Tibial artery (tissue), 4 donors: ENCODE data around the gene HTR3B.
A peak's percentile ranks its signal among the peaks of the same experiment; 100 is the strongest.

ENCODE experiments used
- DNase-seq, 2 donors: peaks; one replicate each; pipeline ENCODE4 v3.0.0-alpha.2; 2019
- H3K27ac ChIP-seq, 2 donors: fragments of 200-600 bp; sonication (generic) in 1 of 2; 1 replicate in 1 of 2; 2 replicates in 1 of 2; pipeline ENCODE4 v1.5.1; 2018 to 2019; ENCODE audit warnings: mild to moderate bottlenecking in 1 of 2
- H3K27me3 ChIP-seq, 2 donors: fragments of 200-600 bp; sonication (generic) in 1 of 2; one replicate each; pipeline versions ENCODE4 v1.5.1 to v1.6.0; 2016 to 2019
- H3K36me3 ChIP-seq, 3 donors: fragments of 200-600 bp; sonication (generic) in 2 of 3; one replicate each; pipeline ENCODE4 v1.5.1; 2016 to 2019; ENCODE audit warnings: mild to moderate bottlenecking in 2 of 3
- H3K4me1 ChIP-seq, 4 donors: fragments of 200-600 bp; sonication (generic) in 2 of 4; 1 replicate in 3 of 4; 2 replicates in 1 of 4; pipeline ENCODE4 v1.5.1; 2016 to 2019
- H3K4me3 ChIP-seq, 2 donors: fragments of 200-600 bp; sonication (generic) in 1 of 2; 1 replicate in 1 of 2; 2 replicates in 1 of 2; pipeline ENCODE4 v1.5.1; 2018 to 2019; ENCODE audit warnings: mild to moderate bottlenecking in 2 of 2
- H3K9me3 ChIP-seq, 3 donors: fragments of 200-600 bp; sonication (generic) in 1 of 3; one replicate each; pipeline ENCODE4 v1.5.1; 2016 to 2019
- CTCF ChIP-seq, 2 experiments: fragments of 200-600 bp in 1 of 2; fragments of 450-650 bp in 1 of 2; IDR thresholded peaks; one replicate each; pipeline ENCODE4 v1.5.1; 2017 to 2019; ENCODE audit warnings: antibody characterized with exemption in 2 of 2, mild to moderate bottlenecking in 1 of 2, moderate library complexity in 1 of 2
- intact Hi-C: fragments of 100-400 bp; cut with DNase I; formaldehyde crosslinking; loops from one replicate; pipeline ENCODE4 v1.15.0; 2023; ENCODE audit warnings: low total_unique reads

HTR3B gene

DNA sequence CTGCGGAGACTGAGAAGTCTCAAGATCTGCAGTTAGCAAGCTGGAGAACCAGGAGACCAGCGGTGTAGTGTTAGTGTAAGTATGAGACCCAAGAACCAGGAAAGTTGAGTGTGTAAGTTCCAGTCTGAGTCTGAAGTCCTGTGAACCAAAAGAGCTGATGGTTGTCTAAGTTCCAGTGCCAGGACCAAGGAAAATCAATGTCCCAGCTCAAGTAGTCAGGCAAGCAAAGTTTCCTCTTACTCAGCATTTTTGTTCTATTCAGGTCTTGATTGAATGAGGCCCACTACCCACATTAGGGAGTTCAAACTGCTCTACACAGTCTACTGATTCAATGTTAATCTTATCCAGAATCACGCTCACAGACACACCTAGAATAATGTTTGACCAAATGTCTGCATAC, 40.2 kb upstream of the HTR3B start:
- no peak for TF ChIP-seq CTCF (IDR thresholded peaks at IDR 0.05)
- no peaks in the 10 kb centered on the region for H3K27me3 ChIP-seq
- DNase-seq, result no peak
- no peak overlapping the region for H3K4me3 ChIP-seq
- H3K4me1 ChIP-seq, result no peaks in the 10 kb centered on the region
- no peaks in the 10 kb centered on the region for H3K9me3 ChIP-seq
- H3K27ac ChIP-seq, result no peak overlapping the region
- intact Hi-C loops, result no loop called here
- H3K36me3 ChIP-seq, result peaks cover 0 to 4% (median 0%) of the 10 kb centered on the region in 3 donors

DNA sequence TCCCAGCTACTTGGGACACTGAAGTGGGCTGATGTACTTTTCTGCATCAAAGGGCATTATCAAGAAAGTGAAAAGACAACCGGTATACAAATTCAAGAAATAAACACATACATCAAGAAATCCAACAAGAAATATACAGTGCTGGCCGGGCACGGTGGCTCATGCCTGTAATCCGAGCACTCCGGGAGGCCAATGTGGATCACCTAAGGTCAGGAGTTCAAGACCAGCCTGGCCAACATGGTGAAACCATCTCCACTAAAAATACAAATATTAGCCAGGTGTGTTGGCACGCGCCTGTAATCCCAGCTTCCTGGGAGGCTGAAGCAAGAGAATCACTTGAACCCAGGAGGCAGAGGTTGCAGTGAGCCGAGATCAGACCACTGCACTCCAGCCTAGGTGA, 38.7 kb upstream of the HTR3B start:
- Histone ChIP-seq H3K4me3 (no peak overlapping the region), H3K27me3 (no peaks in the 10 kb centered on the region), H3K27ac (no peak overlapping the region), H3K4me1 (peaks cover 0 to under 1% (median 0%) of the 10 kb centered on the region in 4 donors), H3K9me3 (no peaks in the 10 kb centered on the region), H3K36me3 (peaks cover 0 to 4% (median 0%) of the 10 kb centered on the region in 3 donors)
- DNase-seq, result no peak
- TF ChIP-seq CTCF (IDR thresholded peaks at IDR 0.05), result no peak
- intact Hi-C loops, result no loop called here

DNA sequence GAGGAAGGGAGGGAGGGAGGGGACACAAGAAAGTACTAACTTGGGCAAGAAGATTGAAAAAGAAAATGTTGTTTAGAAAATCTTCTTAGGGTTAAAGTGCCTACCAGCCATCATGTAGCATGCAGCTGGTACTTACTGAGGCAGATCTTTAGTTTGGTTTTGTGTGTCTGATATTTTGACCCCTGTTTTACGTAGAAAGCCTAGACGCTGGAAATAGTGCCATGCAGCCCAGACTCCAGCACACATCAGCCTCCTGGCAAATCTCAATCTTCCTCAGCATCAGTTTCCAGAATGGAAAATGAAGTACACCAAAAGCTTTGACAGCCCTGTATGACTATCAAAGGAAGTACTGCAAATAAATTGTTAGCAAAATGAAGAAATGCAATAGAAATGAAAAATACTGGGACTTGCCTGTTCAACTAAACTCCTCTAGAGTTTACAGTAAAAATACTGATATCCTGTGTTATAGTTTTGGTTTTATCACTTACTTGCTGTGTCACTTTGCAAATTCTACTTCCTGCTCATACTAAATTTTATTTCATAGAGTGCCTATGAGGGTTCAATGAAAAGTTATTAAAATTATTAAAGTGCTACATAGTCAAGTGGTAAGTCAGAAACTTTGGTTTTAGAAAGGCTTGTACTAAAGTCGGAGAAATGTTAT, 36.6 kb upstream of the HTR3B start:
- Histone ChIP-seq H3K4me1 (peaks cover 0 to 18% (median 5%) of the 10 kb centered on the region in 4 donors), H3K9me3 (no peaks in the 10 kb centered on the region), H3K36me3 (peaks cover 0 to 4% (median 0%) of the 10 kb centered on the region in 3 donors), H3K27ac (no peak overlapping the region), H3K27me3 (no peaks in the 10 kb centered on the region), H3K4me3 (no peak overlapping the region)
- no peak for TF ChIP-seq CTCF (IDR thresholded peaks at IDR 0.05)
- intact Hi-C loops, result no loop called here
- DNase-seq, result no peak

- H3K4me1 ChIP-seq, result peaks cover 0 to 38% (median 14%) of the 10 kb centered on the region in 4 donors
- no peak overlapping the region for H3K4me3 ChIP-seq
- no peak for TF ChIP-seq CTCF (IDR thresholded peaks at IDR 0.05)
- H3K27ac ChIP-seq, result no peak overlapping the region
- no peak for DNase-seq
- H3K36me3 ChIP-seq, result peaks cover 0 to 4% (median 0%) of the 10 kb centered on the region in 3 donors
- intact Hi-C loops, result loop anchor here (10.0 kb wide), 1 partner anchor 97 kb away; the partner anchor contains the start of genes CLDN25 and ZW10
- no peaks in the 10 kb centered on the region for H3K27me3 ChIP-seq
- H3K9me3 ChIP-seq, result no peaks in the 10 kb centered on the region
These were observed 33.3 kb upstream of the HTR3B start for GRCh38 chr11:113871336-113871735.

DNA sequence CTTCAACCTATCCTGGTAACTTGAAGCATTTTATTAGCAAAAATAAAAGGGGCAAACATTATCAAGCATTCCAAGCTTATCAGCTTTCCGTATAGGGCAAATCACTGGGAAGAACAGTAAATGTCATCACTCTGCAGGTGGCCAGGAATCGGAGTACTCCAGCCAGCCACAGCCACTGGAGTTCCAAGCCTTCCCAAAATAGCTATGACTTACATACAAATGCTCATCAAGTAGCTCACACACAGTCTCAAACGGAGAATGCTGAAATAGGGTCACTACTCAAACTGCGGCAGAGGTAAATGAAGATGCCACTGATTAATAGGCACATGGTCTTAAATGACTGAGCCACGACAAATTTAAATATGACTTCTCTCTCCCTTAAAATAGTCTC, 31.4 kb upstream of the HTR3B start:
- Histone ChIP-seq H3K27me3 (no peaks in the 10 kb centered on the region), H3K27ac (peak overlapping the region; percentile 11 to 34), H3K4me1 (peaks cover 0 to 39% (median 14%) of the 10 kb centered on the region in 4 donors), H3K9me3 (no peaks in the 10 kb centered on the region), H3K4me3 (peak overlapping the region; percentile 67 to 80), H3K36me3 (peaks cover 0 to 4% (median 0%) of the 10 kb centered on the region in 3 donors)
- intact Hi-C loops, result loop anchor here (10.0 kb wide), 1 partner anchor 98 kb away; the partner anchor contains the start of genes CLDN25 and ZW10
- no peak for DNase-seq
- no peak for TF ChIP-seq CTCF (IDR thresholded peaks at IDR 0.05)
